ENCODE data around the gene BCKDHA.

The BCKDHA gene

GRCh38 chr19:41395355-41395754 is 2.3 kb upstream of the BCKDHA start:
- H3K4me3 ChIP-seq (ENCODE audit: low read depth, low read length), result no peak overlapping the region
- DNase-seq (ENCODE audit: low read depth), result no peak
- TF ChIP-seq CTCF (conservative IDR thresholded peaks at IDR 0.05; ENCODE audit: low read depth, low read length), result no peak

- TF ChIP-seq CTCF (conservative IDR thresholded peaks at IDR 0.05; ENCODE audit: low read depth, low read length), result no peak
- no peak for DNase-seq (ENCODE audit: low read depth)
- peak overlapping the region; percentile 83 for H3K4me3 ChIP-seq (ENCODE audit: low read depth, low read length)
These were observed 416 bp downstream of the BCKDHA start for GRCh38 chr19:41398050-41398418.

GRCh38 chr19:41398598-41398997 is 980 bp downstream of the BCKDHA start:
- TF ChIP-seq CTCF (conservative IDR thresholded peaks at IDR 0.05; ENCODE audit: low read depth, low read length), result no peak
- DNase-seq (ENCODE audit: low read depth), result no peak
- H3K4me3 ChIP-seq (ENCODE audit: low read depth, low read length), result peak overlapping the region; percentile 83

GRCh38 chr19:41399091-41399490 is 1.5 kb downstream of the BCKDHA start:
- TF ChIP-seq CTCF (conservative IDR thresholded peaks at IDR 0.05; ENCODE audit: low read depth, low read length), result no peak
- no peak for DNase-seq (ENCODE audit: low read depth)
- no peak overlapping the region for H3K4me3 ChIP-seq (ENCODE audit: low read depth, low read length)

- DNase-seq (ENCODE audit: low read depth), result no peak
- H3K4me3 ChIP-seq (ENCODE audit: low read depth, low read length), result no peak overlapping the region
- TF ChIP-seq CTCF (conservative IDR thresholded peaks at IDR 0.05; ENCODE audit: low read depth, low read length), result no peak
These were observed 1.9 kb downstream of the BCKDHA start for GRCh38 chr19:41399525-41399924.

- DNase-seq (ENCODE audit: low read depth), result no peak
- no peak for TF ChIP-seq CTCF (conservative IDR thresholded peaks at IDR 0.05; ENCODE audit: low read depth, low read length)
- H3K4me3 ChIP-seq (ENCODE audit: low read depth, low read length), result no peak overlapping the region
These were observed 3.9 kb downstream of the BCKDHA start for GRCh38 chr19:41401483-41401882.

GRCh38 chr19:41402010-41402409 is 4.4 kb downstream of the BCKDHA start:
- no peak overlapping the region for H3K4me3 ChIP-seq (ENCODE audit: low read depth, low read length)
- DNase-seq (ENCODE audit: low read depth), result no peak
- no peak for TF ChIP-seq CTCF (conservative IDR thresholded peaks at IDR 0.05; ENCODE audit: low read depth, low read length)
